IPS-NIHi7 (cell line): ENCODE data around the gene RNF180.
"Not testable (repeated sequence)": the region's sequence is repeated elsewhere in the genome, so short reads cannot be mapped to it uniquely, and the experiment has no call there.

ENCODE experiments used
- DNase-seq: peaks from one replicate; pipeline ENCODE4 v3.0.0; 2012; ENCODE audit warnings: mixed read lengths; ENCODE audit errors: extremely low spot score

RNF180 gene

GRCh38 chr5:64384765-64385164 lies 219.1 kb downstream of the RNF180 start:
- peak; percentile 22 for DNase-seq

- no peak for DNase-seq
Measured at GRCh38 chr5:64397552-64397951, 231.9 kb downstream of the RNF180 start.

DNA sequence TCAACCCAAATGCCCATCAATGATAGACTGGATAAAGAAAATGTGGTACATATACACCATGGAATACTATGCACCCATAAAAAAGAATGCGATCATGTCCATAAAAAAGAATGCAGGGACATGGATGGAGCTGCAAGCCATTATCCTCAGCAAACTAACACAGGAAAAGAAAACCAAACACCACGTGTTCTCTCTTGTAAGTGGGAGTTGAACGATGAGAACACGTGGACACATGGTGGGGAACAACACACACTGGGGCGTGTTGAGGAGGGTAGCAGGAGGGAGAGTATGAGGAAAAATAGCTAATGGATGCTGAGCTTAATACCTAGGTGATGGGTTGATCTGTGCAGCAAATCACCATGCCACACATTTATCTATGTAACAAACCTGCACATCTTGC lies 233.1 kb downstream of the RNF180 start:
- not testable (repeated sequence) for DNase-seq

DNA sequence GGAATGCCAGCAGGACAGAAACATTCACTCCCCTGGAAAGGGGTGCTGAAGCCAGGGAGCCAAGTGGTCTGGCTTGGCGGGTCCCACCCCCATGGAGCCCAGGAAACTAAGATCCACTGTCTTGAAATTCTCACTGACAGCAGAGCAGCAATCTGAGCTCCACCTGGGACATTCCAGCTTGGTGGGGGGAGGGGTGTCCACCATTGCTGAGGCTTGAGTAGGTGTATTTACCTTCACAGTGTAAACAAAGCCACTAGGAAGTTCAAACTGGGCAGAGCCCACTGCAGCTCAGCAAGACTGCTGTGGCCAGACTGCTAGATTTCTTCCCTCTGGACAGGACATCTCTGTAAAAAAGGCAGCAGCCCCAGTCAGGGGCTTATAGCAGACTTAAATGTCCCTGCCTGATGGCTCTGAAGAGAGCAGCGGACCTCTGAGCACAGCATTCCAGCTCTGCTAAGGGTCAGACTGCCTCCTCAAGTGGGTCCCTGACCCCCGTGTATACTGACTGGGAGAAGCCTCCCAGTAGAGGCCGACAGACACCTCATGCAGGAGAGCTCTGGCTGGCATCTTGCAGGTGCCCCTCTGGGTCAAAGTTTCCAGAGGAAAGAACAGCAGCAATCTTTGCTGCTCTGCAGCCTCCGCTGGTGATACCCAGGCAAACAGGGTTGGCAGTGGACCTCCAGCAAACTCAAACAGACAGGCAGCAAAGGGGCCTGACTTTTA lies 241.6 kb downstream of the RNF180 start:
- peak; percentile 13 for DNase-seq

GRCh38 chr5:64417390-64417789 lies 251.7 kb downstream of the RNF180 start:
- peak; percentile 12 for DNase-seq

DNA sequence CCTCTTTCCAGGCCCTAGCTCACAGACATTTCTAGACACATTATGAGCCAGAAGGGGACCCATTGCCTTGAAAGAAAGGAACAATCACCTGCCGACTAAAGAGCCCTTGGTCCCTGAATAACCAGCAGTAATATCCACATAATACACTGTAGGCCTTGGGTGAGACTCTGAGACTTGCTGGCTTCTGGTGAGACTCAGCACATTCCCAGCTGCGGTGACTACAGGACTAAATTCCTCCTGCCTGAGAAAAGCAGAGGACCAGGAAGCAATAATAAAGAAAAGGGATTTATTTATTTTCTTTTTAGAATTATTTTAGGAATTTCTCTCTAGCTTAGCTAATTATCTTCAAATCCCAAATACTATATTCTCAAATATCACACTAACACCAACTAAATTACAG lies 252.4 kb downstream of the RNF180 start:
- DNase-seq: no peak
